NCI-H2171 (cell line): ENCODE results near the gene PLA2G4E.

Source experiments
- DNase-seq: peaks from one replicate; lab custom pipeline; 2025; lab: John Stamatoyannopoulos, UW

Gene PLA2G4E

DNA sequence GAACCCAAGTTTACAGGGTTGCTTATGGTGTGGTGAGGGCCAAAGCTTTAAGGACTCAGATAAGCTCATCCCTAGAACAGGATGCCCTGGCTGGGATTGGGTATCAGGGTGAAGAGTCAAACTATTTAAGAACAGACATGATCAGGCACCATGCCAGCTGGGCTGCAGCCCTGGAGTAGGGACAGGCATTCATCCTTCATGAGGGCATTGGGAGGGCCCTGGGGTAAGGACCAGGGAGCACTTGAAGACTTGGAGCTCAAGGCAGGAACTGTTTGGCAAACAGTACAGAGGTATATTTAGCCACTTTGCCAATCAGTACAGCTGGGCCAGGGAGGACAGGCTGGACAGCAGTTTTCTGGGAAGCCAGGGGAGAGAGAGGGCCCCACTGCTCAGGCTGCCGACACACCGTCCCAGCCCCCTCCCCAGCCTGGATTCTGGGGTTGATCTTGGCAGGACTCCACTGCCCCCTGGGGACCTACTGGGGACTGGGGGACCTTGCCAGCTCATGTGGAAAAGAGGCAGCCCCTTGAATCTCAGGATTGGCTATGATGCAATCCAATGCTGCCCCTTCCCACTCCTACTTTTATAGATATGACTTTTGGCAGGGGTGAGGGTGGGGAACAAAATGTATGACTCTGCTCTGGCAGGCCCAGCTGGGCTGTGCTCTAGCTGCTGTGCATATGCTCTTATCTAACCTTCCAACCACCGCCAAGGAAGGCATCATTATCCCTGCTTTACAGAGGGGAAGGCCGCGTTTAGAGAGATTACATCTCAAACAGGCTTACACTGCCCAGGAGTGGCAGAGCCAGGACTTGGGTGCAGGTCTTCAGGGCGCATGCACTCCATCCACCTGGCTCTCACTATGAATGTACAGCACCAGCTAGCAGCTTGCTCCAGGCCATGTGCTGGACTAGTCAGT lies 2.3 kb downstream of the PLA2G4E start:
- DNase-seq: no peak

GRCh38 chr15:42016971-42017370 lies 3.9 kb downstream of the PLA2G4E start:
- no peak for DNase-seq

GRCh38 chr15:42014406-42014805 lies 6.4 kb downstream of the PLA2G4E start:
- DNase-seq: no peak

DNA sequence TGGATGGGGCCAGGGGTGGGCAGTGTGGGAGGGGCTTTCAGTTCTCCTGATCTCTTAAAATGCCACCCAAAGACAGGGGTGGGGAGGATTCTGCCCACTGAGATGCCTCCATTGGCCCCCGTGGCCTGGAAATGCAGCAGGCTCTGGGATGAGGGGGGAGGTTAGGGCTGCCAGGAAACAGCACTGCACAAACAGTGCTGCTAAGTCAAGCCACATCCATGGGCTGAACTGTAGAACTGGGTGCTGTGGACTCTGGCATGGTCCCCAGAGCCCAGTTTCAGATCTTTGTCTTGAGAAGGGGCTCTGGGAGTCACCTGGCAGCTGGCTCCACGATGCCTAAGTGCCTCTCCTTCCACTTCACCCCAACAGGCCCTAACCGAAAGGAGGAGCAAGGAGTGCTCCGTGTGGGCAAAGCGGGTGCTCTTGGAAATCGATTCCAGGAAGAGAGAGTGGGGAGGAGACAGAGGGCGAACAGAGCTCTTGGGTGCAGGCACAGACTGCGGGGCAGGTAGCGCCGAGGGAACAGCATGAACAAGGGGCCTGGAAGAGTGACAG lies 7.8 kb downstream of the PLA2G4E start:
- DNase-seq: no peak

GRCh38 chr15:42012241-42012640 lies 8.6 kb downstream of the PLA2G4E start:
- DNase-seq: no peak

GRCh38 chr15:42011074-42011473 lies 9.8 kb downstream of the PLA2G4E start:
- DNase-seq: no peak

GRCh38 chr15:42010434-42010833 lies 10.4 kb downstream of the PLA2G4E start:
- DNase-seq: no peak

- DNase-seq: no peak
These were observed 11.4 kb downstream of the PLA2G4E start for GRCh38 chr15:42009474-42009873.

GRCh38 chr15:42009022-42009421 lies 11.8 kb downstream of the PLA2G4E start:
- DNase-seq: no peak

DNA sequence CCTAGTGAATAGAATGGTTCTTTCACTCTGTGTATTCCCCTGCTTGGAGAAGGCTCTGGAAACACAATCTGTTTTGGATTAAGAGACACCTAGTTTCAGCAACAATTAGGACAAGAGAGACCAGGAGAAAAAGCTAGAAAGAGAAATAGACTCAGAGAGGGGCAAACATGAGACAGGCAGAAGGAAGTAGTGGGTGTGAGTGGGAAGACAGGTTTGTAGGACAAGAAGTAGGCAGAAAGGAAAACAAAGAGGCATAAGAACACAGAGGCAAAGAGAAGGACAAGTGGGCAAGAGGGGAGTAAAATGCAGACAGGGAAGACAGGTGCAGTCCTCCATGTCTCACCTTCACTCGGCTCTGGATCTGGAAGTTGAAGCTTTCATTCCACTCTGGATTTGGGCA lies 13.5 kb downstream of the PLA2G4E start:
- DNase-seq: no peak

DNA sequence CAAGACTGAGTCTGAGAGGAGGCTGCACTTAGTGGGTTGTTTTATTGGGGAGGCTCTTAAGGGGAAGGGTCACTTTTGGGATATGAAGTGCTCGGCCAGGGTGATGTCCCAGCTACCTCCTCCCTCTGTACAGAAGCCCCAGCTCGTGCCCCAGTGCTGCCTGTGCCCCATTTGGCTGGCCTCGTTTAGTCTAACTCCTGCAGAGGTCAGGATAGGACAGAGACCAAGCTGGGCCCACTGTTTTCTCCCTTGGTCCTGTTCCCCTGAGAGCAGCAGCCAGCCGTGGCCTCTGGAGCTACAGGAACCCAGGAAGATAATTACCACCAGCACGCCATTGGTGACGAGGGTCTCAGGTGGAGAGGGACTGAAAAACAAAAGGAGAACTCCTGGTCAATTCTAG lies 18.5 kb downstream of the PLA2G4E start:
- DNase-seq: no peak

GRCh38 chr15:42001236-42001635 lies 19.6 kb downstream of the PLA2G4E start:
- DNase-seq: no peak

- no peak for DNase-seq
These were observed 21.3 kb downstream of the PLA2G4E start for GRCh38 chr15:41999290-42000285.

- DNase-seq: no peak
These were observed 23.0 kb downstream of the PLA2G4E start for GRCh38 chr15:41997845-41998244.

- DNase-seq: no peak
These were observed 23.8 kb downstream of the PLA2G4E start for GRCh38 chr15:41996921-41997592.

DNA sequence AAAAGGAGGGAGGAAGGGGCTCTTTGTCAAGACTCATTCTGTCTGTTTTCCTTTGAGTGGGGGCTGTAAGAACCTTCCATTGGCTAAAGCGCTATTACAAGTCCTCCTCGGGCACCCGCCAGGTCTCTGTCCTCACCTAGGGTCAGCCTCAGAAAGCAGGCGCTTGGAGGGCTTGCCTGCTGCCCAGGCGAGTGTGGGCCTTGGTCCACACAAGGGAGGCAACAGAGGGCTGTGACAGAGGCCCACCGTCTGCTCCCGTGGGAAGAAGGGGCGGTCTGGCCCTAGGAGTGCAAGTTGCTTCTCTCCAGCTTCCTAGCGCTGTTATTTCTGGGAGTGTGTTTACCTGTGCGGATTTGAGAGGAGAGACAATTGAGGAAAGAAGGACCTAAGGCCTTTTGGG lies 24.5 kb downstream of the PLA2G4E start:
- no peak for DNase-seq

DNA sequence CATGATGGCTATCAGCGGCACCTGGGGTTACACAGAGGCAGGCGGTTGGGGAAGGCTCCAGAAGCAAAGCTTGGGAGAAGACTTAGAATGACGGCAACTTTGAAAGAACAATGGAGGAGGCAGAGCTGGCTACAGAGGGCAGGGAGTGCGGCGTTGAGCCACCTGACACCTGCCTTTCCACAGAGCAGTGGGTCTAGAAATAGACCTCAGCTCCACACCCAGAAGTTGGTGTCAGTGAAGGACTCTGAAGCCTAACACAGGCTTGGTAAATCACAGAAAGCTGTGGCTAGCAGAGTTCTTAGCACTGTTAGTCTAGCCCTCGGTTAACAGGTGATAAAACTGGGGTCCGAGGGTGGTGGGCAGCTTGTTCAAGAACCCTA lies 25.4 kb downstream of the PLA2G4E start:
- no peak for DNase-seq

- DNase-seq: no peak
These were observed 25.9 kb downstream of the PLA2G4E start for GRCh38 chr15:41994772-41995475.

- no peak for DNase-seq
These were observed 26.6 kb downstream of the PLA2G4E start for GRCh38 chr15:41994171-41994650.

GRCh38 chr15:41993472-41994170 lies 27.2 kb downstream of the PLA2G4E start:
- DNase-seq: no peak
